Epithelial cell of prostate (primary cell): ENCODE data around the gene XPC.

Source experiments
- DNase-seq: peaks from one replicate; pipeline ENCODE4 v3.0.0-alpha.2; 2011; ENCODE audit warnings: low read depth, low spot score
- H3K27ac ChIP-seq: fragments of 450-650 bp; 2 replicates; pipeline ENCODE4 v1.5.1; 2017; ENCODE audit warnings: mild to moderate bottlenecking

XPC gene

DNA sequence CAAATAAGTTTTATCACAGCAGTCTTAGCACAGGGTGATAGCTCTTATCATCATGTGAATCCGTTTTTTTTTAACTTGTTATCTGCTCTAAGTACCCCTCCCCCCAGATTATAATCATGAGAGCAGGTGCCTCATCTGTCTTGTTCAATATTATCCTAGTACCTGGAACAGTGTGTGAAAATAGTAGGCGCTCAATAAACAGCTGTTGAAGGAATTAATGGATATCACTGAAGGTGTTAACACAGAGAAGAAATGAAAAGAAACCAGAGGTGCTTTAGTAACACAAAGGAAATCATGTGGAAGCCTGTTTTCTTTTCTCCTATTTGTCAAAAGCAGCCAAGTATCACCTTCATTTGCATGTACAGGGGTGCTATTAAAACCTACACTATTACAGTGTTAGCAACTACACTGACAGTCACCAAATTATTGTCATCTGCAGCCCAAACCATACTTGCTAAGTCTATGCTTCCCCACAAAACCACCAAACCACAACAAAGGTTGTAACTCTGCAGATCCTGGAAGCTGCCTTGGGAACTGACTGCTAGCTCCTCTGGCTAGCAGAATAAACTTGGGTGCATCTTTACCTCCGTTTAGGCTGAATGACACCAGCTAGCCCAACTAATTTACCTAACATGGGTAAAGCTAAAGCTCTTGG, 2.9 kb downstream of the XPC start:
- peak overlapping the region; percentile 34 for H3K27ac ChIP-seq
- DNase-seq: no peak

DNA sequence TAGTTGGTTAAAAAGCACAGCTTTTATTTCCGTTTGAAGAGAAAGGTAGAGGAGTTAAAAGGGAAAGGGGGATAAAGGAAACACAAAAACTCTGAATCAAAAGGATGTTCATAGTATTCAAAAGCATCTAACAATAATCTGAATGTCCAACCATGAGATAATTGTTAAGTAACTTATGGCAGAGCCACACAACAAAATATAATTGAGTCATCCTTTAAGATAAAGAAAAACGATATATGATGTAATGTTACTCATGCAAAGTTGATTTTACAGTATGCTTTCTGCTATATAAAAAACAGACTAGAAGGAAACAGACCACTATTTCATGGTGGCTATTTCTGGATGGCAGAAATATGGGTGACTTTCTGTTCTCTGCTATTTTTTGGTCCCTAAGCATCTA, 3.9 kb downstream of the XPC start:
- DNase-seq: no peak
- peak overlapping the region; percentile 34 for H3K27ac ChIP-seq

DNA sequence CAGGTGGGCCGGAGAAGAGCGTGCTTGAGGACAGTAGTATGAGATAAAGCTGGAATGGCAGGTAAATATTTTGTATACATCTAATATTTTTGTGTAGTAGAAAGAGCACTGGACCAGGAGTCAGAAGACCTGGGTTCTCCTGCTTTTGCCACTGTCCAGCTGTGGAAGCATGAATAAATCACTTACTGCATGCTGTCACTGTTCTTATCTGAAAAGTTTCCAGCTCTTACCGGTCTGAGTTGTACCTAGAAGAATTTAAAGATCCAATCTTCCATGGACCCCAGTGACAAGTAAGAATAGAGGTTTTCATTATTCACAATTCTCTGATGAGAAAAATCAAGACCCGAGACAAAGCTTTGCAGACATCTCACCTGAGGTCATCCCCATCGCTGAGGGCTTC, 5.9 kb downstream of the XPC start:
- peak overlapping the region; percentile 98 for H3K27ac ChIP-seq
- DNase-seq: no peak

DNA sequence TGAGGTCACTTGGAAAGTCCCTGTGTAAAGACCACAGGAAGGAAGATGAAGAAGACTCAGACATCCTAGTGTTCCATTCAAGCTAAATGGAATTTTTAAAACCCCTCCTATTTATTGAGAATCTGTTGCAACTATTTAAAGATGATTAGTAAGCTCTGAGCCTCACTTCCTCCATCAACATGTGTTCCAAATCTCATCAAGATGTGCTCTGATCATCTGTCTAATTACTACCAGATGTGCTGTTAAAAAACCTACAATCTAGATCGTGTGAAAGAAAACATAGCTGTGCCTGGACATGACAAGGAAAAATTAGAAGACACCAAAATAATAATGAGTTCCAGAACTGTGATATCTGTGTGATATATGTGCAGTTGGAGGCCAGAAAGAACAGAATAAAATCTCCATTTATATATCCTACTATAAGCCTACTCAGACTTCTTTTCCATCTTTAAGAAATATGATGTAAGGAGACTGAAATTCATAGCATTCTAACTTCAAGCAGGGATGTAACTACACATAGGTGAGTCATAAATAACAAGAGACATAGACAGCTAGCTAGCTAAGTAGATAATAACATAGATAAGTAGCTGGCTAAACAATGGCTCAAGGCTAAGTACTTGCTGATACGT, 7.8 kb downstream of the XPC start:
- DNase-seq: no peak
- H3K27ac ChIP-seq: peak overlapping the region; percentile 98

DNA sequence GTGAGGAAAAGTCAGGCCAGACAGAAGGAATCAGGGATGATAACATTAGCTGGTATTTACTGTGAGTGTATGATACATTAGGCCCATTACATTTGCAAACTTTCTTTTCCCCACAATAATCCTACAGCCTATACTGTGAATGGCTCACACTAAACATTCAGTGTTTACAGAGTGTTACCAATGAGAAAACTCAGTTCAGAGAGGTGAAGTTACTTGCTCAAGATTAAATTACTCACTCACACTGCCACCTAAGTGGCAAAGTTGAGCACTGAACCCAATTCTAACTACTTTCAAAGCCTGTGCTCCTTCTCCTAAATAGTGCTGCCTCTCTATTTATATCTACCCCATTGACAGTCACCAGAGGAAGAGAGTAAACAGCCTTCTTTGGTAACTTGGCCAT, 8.5 kb downstream of the XPC start:
- DNase-seq: no peak
- peak overlapping the region; percentile 98 for H3K27ac ChIP-seq

DNA sequence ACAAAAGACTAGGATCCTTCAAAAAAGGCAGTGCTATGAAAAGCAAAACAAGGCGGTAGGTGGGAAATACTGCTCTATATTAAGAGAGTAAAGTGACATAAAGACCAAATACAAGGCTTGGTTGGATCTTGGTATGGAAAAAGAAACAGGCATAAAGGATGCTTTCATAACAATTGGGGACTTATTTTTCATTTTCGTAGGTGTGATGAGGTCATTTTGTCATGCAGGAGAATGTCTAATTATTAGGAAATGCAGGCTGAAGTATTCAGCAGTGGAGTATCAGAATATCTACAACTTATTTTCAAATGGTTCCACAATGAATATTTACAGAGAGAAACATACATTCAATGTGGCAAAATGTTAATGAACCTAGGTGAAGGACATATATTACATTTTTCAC, 9.0 kb downstream of the XPC start:
- peak overlapping the region; percentile 98 for H3K27ac ChIP-seq
- no peak for DNase-seq

DNA sequence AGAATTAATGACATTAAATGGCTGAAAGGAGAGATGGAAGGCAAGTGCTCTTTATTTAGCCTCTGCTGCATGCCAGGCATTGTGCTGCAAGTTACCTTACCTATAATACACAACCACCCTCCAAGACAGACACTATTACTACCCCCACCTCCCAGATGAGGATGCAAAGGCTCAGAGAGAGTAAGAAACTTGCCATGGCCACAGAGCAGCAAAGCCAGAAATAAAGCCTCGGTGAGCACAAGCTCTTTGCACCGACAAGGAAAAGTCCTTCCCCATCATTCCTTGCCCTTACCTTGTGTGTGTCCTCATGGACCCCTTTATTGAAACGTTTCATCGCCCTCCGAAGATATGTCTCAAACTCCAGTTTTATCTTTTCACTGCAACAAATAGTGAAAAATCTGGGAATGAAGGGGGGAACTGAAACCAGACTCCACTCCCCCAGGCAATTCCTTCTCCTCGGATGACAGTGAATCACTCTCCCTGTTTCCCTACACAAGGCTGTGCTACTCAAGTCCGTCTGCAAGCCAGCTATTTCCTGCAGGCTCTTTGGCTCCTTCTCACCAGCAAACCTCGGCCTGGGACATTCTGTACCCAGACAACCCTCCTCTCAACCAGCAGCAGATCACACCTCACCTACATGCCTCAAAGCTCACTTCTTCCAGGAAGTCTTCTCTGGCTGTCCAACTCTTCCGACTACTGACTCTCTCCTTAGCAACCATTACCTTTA, 11.4 kb downstream of the XPC start:
- DNase-seq: no peak
- H3K27ac ChIP-seq: peak overlapping the region; percentile 33

DNA sequence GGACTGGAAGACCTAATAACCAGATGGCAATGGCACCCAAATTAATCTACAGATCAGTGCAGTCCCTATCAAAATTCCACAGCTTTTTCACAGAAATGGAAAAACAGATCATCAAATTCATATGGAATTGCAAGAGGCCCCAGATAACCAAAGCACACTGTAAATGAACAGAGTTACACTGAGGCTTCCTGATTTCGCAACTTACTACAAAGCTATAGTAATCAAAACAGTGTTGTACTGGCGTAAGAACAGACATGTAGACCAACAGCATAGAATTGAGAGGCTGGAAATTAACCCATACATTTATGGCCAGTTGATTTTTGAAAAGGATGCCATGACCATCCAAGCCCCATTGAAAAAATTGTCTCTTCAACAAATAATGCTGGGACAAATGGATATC, 16.2 kb downstream of the XPC start:
- peak overlapping the region; percentile 28 for H3K27ac ChIP-seq
- no peak for DNase-seq

DNA sequence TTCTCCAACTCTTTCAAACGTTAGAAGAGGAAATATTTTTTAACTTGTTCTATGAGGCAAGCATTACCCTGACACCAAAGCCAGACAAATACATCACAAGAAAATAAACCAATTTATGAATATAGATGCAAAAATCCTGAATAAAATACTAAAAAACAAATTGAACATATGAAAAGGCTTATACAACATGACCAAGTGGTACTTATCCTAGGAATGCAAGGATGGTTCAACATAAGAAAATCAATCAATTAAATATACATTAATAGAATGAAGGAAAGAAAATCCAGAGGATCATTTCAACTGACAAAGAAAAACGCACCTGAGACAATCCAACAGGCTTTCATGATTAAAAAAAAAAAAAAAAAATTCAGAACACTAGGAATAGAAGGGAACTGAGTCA, 17.1 kb downstream of the XPC start:
- no peak overlapping the region for H3K27ac ChIP-seq
- DNase-seq: no peak

DNA sequence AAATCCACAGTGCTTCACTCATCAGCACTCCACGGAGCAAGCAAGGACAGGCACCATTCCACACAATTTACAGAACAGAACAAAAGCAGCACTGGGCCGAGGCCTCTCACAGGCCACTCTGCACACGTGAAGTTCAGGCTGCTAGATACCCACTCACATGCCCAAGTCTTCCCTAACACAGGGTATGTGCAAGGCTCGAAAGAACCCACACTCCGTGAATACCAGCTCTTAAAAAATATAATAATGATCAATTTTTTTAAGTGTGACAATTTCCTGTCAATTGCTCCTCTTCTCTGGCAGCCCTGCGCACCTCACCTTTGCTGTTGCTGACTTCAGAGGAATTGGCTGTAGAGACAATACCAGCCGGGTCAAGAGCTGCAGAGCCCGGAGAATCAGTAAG, 19.0 kb downstream of the XPC start:
- no peak for DNase-seq
- no peak overlapping the region for H3K27ac ChIP-seq

DNA sequence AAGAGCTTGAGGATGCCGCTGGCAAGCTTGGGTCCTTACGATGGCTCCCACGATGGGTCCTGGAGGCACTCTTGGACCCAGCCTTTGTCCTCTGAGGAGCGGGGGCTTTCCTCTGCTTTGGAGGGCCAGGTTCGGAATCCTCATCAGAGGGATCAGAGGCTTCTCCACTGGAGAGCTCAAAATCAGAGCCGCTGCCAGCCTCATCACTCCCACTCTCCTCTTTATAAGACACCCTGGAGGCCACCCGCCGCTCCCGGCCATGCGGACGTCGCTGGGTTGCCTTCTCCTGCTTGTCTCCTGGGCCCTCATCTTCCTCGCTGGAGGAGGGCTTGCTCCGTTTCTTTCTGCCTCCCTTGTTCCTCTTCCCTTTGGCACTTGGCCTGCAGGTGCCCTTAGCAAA, 20.0 kb downstream of the XPC start:
- no peak for DNase-seq
- no peak overlapping the region for H3K27ac ChIP-seq

DNA sequence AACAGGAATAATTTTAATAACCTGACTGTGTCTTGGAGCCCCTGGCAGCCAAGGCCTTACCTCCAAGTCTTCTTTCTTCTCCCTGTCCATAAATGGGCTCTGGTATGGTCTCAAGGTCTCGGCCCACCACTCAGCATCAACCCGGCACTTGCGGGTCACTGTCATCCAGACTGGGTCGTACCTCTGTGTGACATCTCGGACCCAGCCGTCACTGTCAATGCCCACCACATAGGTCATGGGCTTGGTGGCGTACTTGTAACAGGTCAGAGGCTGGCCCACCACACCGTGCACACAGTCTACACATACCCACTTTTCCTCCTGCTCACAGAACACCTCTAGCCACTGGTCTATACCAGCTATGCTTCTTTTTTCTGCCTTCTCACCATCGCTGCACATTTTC, 20.4 kb downstream of the XPC start:
- no peak for DNase-seq
- H3K27ac ChIP-seq: peak overlapping the region; percentile 83

DNA sequence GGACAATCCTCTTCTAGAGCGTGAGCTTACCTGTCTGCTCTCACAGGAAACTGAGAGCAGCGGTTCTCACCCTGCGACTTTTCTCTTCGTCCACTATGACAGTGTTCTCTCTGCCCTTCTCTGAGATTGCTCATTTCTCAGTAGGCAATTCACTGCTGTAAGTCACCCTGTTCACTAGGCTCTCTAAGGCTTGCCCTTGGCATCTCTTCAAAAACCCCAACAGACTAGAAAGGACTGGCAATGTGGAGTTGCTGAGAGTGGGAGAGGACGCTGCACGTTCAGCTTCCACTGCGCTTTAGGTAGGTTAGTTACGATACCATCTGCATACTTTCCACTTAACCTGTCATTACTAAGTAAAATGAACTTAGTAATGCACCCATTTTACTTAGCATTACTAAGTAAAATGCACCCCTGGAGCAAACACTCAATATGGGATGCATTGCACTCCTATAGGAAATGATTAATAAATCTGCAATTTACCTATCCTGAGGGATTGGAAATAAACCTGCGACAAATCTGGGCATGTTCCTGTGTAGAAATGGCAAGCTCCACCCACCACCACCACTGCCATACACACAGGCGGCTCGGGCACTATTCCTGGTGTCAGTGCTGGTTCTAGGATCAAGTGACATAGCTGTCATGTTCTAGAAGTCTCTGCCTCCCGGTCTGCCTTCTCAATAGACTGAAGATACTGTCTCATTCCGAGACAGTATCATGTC, 21.4 kb downstream of the XPC start:
- DNase-seq: no peak
- H3K27ac ChIP-seq: peak overlapping the region; percentile 83

DNA sequence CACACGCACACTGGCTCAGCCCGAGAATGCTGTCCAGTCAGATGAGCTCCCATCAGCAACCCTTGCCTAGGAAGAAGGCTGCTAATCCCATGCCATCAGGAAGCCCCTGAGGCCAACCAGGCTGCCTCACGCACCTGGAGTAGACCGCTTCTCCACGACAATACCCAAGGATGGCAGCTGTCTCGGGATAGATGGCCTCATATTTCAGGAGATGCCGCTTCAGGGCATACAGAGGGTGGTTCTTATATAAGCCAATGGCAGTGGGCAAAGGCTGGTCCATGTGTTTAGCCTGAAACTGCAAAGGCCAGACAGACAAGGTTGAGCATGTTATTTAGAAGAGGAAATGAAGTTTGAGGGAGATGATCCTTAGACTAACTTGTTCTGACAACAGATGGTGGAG, 22.2 kb downstream of the XPC start:
- H3K27ac ChIP-seq: peak overlapping the region; percentile 83
- DNase-seq: no peak

DNA sequence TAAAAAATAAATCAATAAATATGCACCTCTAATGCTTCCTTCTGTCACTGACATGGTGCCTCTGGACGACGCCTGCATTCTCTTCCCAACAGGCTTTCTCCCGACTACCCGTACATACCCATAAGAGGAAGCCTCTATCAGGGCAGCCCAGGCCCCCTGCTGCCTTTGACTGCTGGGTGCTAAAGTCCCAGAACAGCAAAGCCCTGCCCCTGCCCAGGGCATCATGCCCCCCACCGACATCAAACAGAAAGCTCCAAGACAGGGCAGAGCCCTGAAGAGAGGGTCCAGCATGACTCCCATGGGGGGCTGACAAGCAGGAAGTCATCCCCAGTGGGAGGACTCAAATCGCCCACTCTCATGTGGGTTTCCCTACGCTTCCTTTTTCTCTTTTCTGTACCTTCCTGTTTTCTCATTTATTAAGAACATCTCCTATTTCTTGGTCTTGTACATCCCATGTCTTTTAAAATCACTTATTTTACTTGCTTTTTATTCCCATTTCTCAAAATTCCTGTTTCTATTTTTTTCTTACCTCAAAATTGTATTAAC, 23.4 kb downstream of the XPC start:
- no peak for DNase-seq
- no peak overlapping the region for H3K27ac ChIP-seq

DNA sequence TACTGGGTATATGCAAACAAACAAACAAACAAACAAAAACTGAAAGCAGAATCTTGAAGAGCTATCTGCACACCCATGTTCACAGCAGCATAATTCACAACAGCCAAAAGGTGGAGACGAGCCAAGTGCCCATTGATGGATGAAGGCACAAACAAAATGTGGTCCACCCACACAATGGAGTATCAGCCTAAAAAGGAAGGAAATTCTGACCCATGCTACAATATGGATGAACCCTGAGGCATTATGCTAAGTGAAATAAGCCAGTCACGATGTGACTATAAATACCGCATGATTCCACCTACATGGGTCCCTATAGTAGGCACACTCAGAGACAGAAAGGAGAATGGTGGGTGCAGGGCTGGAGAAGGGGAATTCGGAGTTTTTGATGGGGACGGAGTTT, 24.1 kb downstream of the XPC start:
- no peak for DNase-seq
- H3K27ac ChIP-seq: no peak overlapping the region

DNA sequence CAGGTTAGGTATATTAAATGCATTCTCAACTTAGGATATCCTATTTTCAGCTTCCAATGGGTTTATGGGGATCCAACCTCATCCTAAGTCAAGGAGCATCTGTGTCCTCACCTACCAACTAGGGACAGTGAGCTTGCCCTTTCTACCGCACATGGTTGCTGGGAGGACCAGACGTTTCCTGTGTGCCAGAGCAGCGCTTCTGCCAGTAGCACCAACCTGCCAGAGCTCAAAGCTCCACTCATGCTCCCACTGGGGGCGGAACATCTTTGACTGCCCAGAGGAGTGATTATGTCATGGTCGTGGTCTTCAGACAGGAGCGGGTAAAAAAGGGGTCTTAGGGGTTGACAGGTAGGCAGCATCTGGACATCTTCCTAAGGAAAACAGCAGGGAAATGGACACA, 24.7 kb downstream of the XPC start:
- no peak for DNase-seq
- H3K27ac ChIP-seq: no peak overlapping the region

DNA sequence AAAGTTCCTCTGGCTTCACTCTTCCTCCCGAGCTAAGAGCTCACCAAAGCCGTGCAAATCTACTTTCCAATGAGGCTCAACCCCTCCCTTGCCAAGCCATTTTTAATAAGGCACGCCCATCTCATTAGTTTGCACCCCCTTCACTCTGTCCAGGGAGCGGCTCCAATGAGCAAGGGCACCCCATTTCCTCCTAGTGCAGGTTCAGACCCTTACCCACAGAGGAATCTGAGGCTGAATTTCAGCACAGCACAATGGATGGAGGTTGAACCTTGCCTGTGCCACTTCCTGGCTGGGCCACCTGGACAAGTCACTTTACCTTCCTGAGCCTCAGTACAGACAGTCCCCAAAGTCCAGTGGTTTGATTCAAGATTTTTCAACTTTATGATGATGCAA, 25.4 kb downstream of the XPC start:
- no peak overlapping the region for H3K27ac ChIP-seq
- no peak for DNase-seq

DNA sequence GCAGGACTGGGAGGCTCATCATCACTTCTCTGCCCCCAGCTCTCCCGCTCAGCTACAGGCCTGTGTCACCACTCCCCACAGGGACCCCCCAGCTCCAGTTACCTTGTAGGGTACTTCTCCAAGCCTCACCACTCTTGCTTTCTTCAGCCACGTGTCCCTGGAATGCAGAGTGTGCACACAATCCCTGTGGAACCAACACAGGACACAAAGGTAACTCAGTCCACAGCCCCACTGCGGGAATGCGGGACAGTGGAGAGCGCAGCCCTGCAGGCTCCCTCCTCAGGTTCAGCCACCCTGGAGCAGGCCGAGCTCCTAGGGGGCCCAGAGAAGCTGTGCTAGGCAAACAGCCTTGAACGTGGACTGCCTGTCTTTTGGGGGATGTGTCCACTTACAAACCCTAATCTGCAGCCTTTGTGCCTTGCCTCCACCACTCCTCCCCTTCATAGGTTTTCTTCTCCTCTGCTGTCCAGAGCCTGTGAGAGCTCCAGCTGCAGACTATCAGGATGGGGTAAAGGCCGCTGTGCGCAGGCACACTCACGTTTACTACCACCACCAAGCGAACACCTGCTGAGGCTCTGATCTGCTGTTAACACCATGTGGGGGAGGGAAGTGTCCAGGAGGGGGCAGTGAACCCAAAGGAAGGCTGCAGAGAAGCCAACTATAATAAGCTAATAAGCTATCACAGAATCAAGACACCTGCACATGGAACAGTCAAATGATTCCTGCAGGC, 26.0 kb downstream of the XPC start:
- no peak for DNase-seq
- H3K27ac ChIP-seq: no peak overlapping the region

DNA sequence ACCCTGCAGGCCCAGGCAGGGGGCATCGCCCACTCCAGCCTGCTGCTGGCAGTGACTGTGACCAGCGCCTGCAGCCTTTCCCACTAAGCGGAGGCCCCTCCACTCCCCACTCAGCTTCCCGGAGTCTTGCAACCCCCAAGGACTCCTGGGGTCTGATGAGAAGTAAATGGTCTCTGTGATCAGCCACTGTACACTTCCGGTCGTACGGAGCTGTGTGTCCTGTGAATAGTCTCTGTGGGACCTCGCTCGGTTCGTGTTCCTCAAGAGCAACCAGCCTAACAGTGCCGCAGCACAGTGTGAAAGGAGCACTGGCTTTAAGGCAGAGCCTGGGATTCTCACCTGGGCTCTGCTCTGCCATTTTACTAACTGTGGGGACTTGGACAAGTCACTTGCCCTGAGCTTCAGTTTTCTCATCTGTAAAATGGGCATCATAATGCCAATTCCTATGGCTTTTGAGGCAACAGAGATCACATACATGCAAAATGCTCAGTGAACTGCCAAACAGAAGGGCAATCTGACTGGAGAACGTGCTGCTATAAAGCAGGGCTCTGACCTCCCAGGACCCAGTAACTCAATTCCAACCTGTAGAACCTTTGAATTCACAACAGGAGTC, 26.8 kb downstream of the XPC start:
- no peak for DNase-seq
- H3K27ac ChIP-seq: no peak overlapping the region
